K562 (cell line): ENCODE results near the gene YPEL4. TPM values are rescaled to one million over a fixed set of nuclear protein-coding genes. Genes with fewer than 3 reads are reported as not detected.

Source experiments
- BCOR ChIP-seq: fragments of 450-650 bp; IDR thresholded peaks from 2 replicates; pipeline ENCODE4 v1.6.1; 2016
- BRF1 ChIP-seq: IDR thresholded peaks from 3 replicates; pipeline ENCODE4 v1.6.1; 2011; ENCODE audit warnings: borderline replicate concordance, mild to moderate bottlenecking; ENCODE audit not compliant: insufficient read length; ENCODE audit errors: extremely low read depth
- CHD1 ChIP-seq: fragments of 200-600 bp; sonication (generic); IDR thresholded peaks from one replicate; pipeline ENCODE4 v1.6.1; 2012; ENCODE audit warnings: mild to moderate bottlenecking, moderate library complexity, low read length, inconsistent platforms
- DACH1 ChIP-seq: fragments of 450-650 bp; IDR thresholded peaks from 2 replicates; pipeline ENCODE4 v1.6.1; 2018; ENCODE audit not compliant: partially characterized antibody
- GABPB2 ChIP-seq: fragments of 250-450 bp; sonication (Bioruptor Pico); conservative IDR thresholded peaks from 2 replicates; pipeline ENCODE4 v1.5.1; 2021; ENCODE audit warnings: mild to moderate bottlenecking
- HMG20A ChIP-seq: fragments of 450-650 bp; formaldehyde crosslinking; conservative IDR thresholded peaks from 2 replicates; pipeline ENCODE4 v1.4.0; 2020; ENCODE audit warnings: mild to moderate bottlenecking, mixed read lengths
- LCOR ChIP-seq: sonication (generic); formaldehyde crosslinking; IDR thresholded peaks from 2 replicates; pipeline ENCODE4 v1.8.0; 2022; ENCODE audit warnings: mild to moderate bottlenecking, missing genetic modification reagents
- MCM2 ChIP-seq: fragments of 450-650 bp; IDR thresholded peaks from 2 replicates; pipeline ENCODE4 v1.6.1; 2017; ENCODE audit warnings: low read depth, mild to moderate bottlenecking
- MTA1 ChIP-seq: fragments of 450-650 bp; IDR thresholded peaks from 2 replicates; pipeline ENCODE4 v1.6.1; 2017; ENCODE audit warnings: borderline replicate concordance
- NFIC ChIP-seq: fragments of 450-650 bp; IDR thresholded peaks from 2 replicates; pipeline ENCODE4 v1.6.1; 2017; ENCODE audit warnings: mild to moderate bottlenecking, inconsistent platforms
- PHB2 ChIP-seq: fragments of 450-650 bp; IDR thresholded peaks from 2 replicates; pipeline ENCODE4 v1.6.1; 2017; ENCODE audit warnings: low read depth
- RBM14 ChIP-seq: fragments of 200-400 bp; formaldehyde crosslinking; IDR thresholded peaks from 2 replicates; pipeline ENCODE4 v1.6.1; 2018; ENCODE audit warnings: low read depth, mild to moderate bottlenecking, low read length, moderate library complexity, borderline replicate concordance; ENCODE audit not compliant: insufficient read depth
- SNIP1 ChIP-seq: fragments of 450-650 bp; IDR thresholded peaks from 2 replicates; pipeline ENCODE4 v1.7.1; 2017; ENCODE audit warnings: low read depth, mild to moderate bottlenecking
- TARDBP ChIP-seq: fragments of 450-650 bp; IDR thresholded peaks from 2 replicates; pipeline ENCODE4 v1.6.1; 2016
- TBP ChIP-seq: optimal IDR thresholded peaks from 2 replicates; pipeline ENCODE3; 2011; ENCODE audit warnings: low read depth, low read length, improper control_type of control experiment
- ZNF133 ChIP-seq: fragments of 250-450 bp; sonication (Bioruptor Pico); IDR thresholded peaks from 2 replicates; pipeline ENCODE4 v1.4.0; 2020; ENCODE audit warnings: mild to moderate bottlenecking
- ZNF143 ChIP-seq: sonication (generic); formaldehyde crosslinking; IDR thresholded peaks from 2 replicates; pipeline ENCODE4 v1.9.0; 2022; ENCODE audit warnings: mild to moderate bottlenecking, missing genetic modification reagents
- ZNF232 ChIP-seq: sonication (generic); formaldehyde crosslinking; IDR thresholded peaks from 2 replicates; pipeline ENCODE4 v1.8.0; 2022; ENCODE audit warnings: mild to moderate bottlenecking, missing genetic modification reagents
- ZNF561 ChIP-seq: fragments of 450-650 bp; formaldehyde crosslinking; conservative IDR thresholded peaks from 2 replicates; pipeline ENCODE4 v1.4.0; 2020; ENCODE audit warnings: mild to moderate bottlenecking, moderate library complexity
- ZNF766 ChIP-seq: fragments of 200-800 bp; sonication (Bioruptor generic); conservative IDR thresholded peaks from 2 replicates; pipeline ENCODE4 v1.6.1; 2016; ENCODE audit warnings: missing genetic modification characterization, missing compliant biosample characterization
- polyA plus RNA-seq, 8 experiments: library from polyadenylated mRNA; depleted of rRNA in 4 of 8; stranded (reverse) in 5 of 8; unstranded in 3 of 8; fragments of >200 nt; fragmentation: Nextera tagmentation in 2 of 8; fragmentation: Illumina TruSeq in 1 of 8; extraction: Ambion mirVana in 2 of 8; extraction: Trizol in 1 of 8; gene quantifications; 2 replicates each; pipeline versions ENCODE4 v1.2.1 to v1.2.3, GENCODE V29; 2011 to 2014; ENCODE audit warnings: inconsistent platforms in 1 of 8, missing spikeins in 1 of 8
- total RNA-seq, 7 experiments: library from RNA; depleted of rRNA in 6 of 7; stranded (reverse); fragments of >200 nt in 6 of 7; fragmentation: Illumina TruSeq in 2 of 7; extraction: Trizol in 2 of 7; gene quantifications; 2 replicates each; pipeline versions ENCODE4 v1.2.1 to v1.2.3, GENCODE V29; 2011 to 2021; ENCODE audit warnings: low replicate concordance in 1 of 7
- TF ChIP-seq, protein P1 (sequence below), 2 experiments: fragments of 450-650 bp; formaldehyde crosslinking in 1 of 2; IDR thresholded peaks; 2 replicates each; pipeline versions ENCODE4 v1.4.0 to v1.6.1; 2014 to 2020; ENCODE audit warnings: mild to moderate bottlenecking in 2 of 2, borderline replicate concordance in 1 of 2, low read depth in 1 of 2
- TF ChIP-seq, protein P2 (sequence below): sonication (generic); formaldehyde crosslinking; IDR thresholded peaks from 2 replicates; pipeline ENCODE4 v1.8.0; 2022; ENCODE audit warnings: missing genetic modification reagents, mild to moderate bottlenecking, borderline replicate concordance

YPEL4 gene
- total and polyA plus RNA-seq, 9 of the 15 experiments (the other 6 are each of a cell fraction or from before 2014, with no cell fraction given), result 0.07 to 1.4 (median 0.40) TPM; not detected in 2

DNA sequence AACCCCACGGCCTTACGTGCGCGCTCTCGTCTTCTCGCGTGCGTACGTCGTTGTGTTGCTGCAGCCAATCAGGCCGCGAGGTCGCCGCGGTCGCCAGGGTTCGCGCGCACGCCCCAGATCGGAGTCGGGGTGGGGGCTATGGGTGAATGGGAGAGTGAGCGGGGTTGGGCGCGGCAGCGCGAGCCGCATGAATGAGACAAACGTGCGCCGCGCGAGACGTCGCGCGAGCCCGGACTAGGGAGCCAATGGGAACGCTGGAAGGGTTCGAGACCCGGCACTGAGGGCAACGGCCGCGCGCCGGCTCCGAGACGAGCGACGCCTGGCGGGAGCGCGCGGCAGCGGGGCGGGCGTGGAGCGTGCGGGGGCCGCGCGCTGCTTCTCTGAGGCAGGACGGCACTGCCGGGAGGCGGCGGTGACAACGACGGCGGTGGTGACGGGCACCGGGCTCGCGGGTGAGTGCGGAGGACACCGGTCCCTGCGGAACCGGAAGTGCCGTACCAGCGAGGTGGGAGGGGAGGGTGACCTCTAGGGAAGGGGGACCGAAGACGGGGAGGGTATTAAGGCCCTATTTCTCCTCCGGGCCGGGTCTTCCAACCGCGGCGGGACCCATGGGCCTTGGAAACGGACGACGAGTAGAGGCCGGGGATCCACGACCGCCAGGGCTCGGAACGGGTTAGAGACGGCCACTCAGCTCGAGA is 18.2 kb upstream of the YPEL4 start, which contains the start of gene ZDHHC5 (continued):
- TF ChIP-seq, protein P1, sequence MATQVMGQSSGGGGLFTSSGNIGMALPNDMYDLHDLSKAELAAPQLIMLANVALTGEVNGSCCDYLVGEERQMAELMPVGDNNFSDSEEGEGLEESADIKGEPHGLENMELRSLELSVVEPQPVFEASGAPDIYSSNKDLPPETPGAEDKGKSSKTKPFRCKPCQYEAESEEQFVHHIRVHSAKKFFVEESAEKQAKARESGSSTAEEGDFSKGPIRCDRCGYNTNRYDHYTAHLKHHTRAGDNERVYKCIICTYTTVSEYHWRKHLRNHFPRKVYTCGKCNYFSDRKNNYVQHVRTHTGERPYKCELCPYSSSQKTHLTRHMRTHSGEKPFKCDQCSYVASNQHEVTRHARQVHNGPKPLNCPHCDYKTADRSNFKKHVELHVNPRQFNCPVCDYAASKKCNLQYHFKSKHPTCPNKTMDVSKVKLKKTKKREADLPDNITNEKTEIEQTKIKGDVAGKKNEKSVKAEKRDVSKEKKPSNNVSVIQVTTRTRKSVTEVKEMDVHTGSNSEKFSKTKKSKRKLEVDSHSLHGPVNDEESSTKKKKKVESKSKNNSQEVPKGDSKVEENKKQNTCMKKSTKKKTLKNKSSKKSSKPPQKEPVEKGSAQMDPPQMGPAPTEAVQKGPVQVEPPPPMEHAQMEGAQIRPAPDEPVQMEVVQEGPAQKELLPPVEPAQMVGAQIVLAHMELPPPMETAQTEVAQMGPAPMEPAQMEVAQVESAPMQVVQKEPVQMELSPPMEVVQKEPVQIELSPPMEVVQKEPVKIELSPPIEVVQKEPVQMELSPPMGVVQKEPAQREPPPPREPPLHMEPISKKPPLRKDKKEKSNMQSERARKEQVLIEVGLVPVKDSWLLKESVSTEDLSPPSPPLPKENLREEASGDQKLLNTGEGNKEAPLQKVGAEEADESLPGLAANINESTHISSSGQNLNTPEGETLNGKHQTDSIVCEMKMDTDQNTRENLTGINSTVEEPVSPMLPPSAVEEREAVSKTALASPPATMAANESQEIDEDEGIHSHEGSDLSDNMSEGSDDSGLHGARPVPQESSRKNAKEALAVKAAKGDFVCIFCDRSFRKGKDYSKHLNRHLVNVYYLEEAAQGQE (IDR thresholded peaks at IDR 0.05; ENCODE audit: borderline replicate concordance), result peak; percentile 49
- TF ChIP-seq, protein P1 (CRISPR knock-in tag; IDR thresholded peaks at IDR 0.05; ENCODE audit: low read depth), result peak; percentile 42; the same call in 1 of the 2 replicates
- TF ChIP-seq LCOR (CRISPR knock-in tag) (no peak), GABPB2 (CRISPR knock-in tag) (no peak), TARDBP (0 out of 2 replicates have a peak, but pooled peaks have one; percentile 31), CHD1 (peak; percentile 90), ZNF133 (no peak), TBP (peak; percentile 74), SNIP1 (no peak), ZNF561 (0 out of 2 replicates have a peak, but pooled peaks have one; percentile 22), MTA1 (no peak), MCM2 (no peak), ZNF766 (CRISPR knock-in tag) (peak; percentile 60), ZNF143 (no peak), DACH1 (no peak), PHB2 (no peak), BRF1 (no peak), RBM14 (no peak), BCOR (no peak), HMG20A (CRISPR knock-in tag) (no peak), ZNF232 (CRISPR knock-in tag) (no peak), NFIC (peak; percentile 34)
- TF ChIP-seq, protein P2, sequence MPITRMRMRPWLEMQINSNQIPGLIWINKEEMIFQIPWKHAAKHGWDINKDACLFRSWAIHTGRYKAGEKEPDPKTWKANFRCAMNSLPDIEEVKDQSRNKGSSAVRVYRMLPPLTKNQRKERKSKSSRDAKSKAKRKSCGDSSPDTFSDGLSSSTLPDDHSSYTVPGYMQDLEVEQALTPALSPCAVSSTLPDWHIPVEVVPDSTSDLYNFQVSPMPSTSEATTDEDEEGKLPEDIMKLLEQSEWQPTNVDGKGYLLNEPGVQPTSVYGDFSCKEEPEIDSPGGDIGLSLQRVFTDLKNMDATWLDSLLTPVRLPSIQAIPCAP (CRISPR knock-in tag), result no peak
